GM18499 (cell line): ENCODE data around the gene DCUN1D1.

ENCODE experiments used
- ATAC-seq: cut with Tn5 transposase; IDR thresholded peaks from one replicate; pipeline ENCODE4 v1.9.1; 2021; ENCODE audit warnings: moderate number of reproducible peaks; ENCODE audit not compliant: insufficient read depth, unreplicated experiment

The DCUN1D1 gene

GRCh38 chr3:182937293-182938051 is 42.9 kb downstream of the DCUN1D1 start:
- ATAC-seq, result no peak

GRCh38 chr3:182936918-182937285 is 43.4 kb downstream of the DCUN1D1 start:
- ATAC-seq, result no peak

GRCh38 chr3:182936239-182936917 is 44.0 kb downstream of the DCUN1D1 start:
- ATAC-seq, result no peak

GRCh38 chr3:182935803-182936202 is 44.5 kb downstream of the DCUN1D1 start:
- no peak for ATAC-seq

- ATAC-seq, result no peak
These were observed 54.4 kb downstream of the DCUN1D1 start for GRCh38 chr3:182925944-182926337.

GRCh38 chr3:182925330-182925943 is 54.9 kb downstream of the DCUN1D1 start:
- peak; percentile 89 for ATAC-seq

GRCh38 chr3:182921665-182922355 is 58.5 kb downstream of the DCUN1D1 start:
- ATAC-seq, result no peak

GRCh38 chr3:182920515-182921084 is 59.7 kb downstream of the DCUN1D1 start:
- ATAC-seq, result no peak

GRCh38 chr3:182919866-182920357 is 60.4 kb downstream of the DCUN1D1 start:
- no peak for ATAC-seq

- ATAC-seq, result no peak
These were observed 63.2 kb downstream of the DCUN1D1 start for GRCh38 chr3:182917134-182917533.

- peak; percentile 50 for ATAC-seq
These were observed 66.0 kb downstream of the DCUN1D1 start for GRCh38 chr3:182914341-182914740.

GRCh38 chr3:182913889-182914288 is 66.4 kb downstream of the DCUN1D1 start:
- ATAC-seq, result peak; percentile 71

- ATAC-seq, result no peak
These were observed 67.9 kb downstream of the DCUN1D1 start for GRCh38 chr3:182912474-182912873.

- ATAC-seq, result no peak
These were observed 68.6 kb downstream of the DCUN1D1 start for GRCh38 chr3:182911782-182912111.

GRCh38 chr3:182910936-182911781 is 69.2 kb downstream of the DCUN1D1 start:
- no peak for ATAC-seq

GRCh38 chr3:182909318-182910040 is 70.9 kb downstream of the DCUN1D1 start:
- ATAC-seq, result no peak

- no peak for ATAC-seq
These were observed 71.9 kb downstream of the DCUN1D1 start for GRCh38 chr3:182908471-182908870.

GRCh38 chr3:182906036-182906435 is 74.3 kb downstream of the DCUN1D1 start:
- ATAC-seq, result no peak

- ATAC-seq, result no peak
These were observed 74.7 kb downstream of the DCUN1D1 start for GRCh38 chr3:182905623-182906022.
